GM21447 (cell line): Measurements from ENCODE around the gene CTNNAL1.
"Not testable (repeated sequence)": the region's sequence is repeated elsewhere in the genome, so short reads cannot be mapped to it uniquely, and the experiment has no call there.

Experiments
- ATAC-seq: cut with Tn5 transposase; IDR thresholded peaks from one replicate; pipeline ENCODE4 v1.9.1; 2021; ENCODE audit not compliant: unreplicated experiment

CTNNAL1 gene

GRCh38 chr9:109012876-109013678 lies at the start of gene CTNNAL1:
Gene CTNNAL1 (minus strand): TSS chr9:109013499. CDS start chr9:109013442, 57 bp downstream.
- peak; percentile 61 for ATAC-seq

- ATAC-seq, result no peak
Measured at GRCh38 chr9:109062543-109062942, 49.2 kb upstream of the CTNNAL1 start.

- ATAC-seq, result no peak
Measured at GRCh38 chr9:109060191-109060590, 46.9 kb upstream of the CTNNAL1 start.

GRCh38 chr9:109053121-109053520 lies 39.8 kb upstream of the CTNNAL1 start:
- ATAC-seq, result not testable (repeated sequence)

- no peak for ATAC-seq
Measured at GRCh38 chr9:109052416-109052815, 39.1 kb upstream of the CTNNAL1 start.

GRCh38 chr9:109051733-109052132 lies 38.4 kb upstream of the CTNNAL1 start:
- ATAC-seq, result no peak

GRCh38 chr9:109050444-109050843 lies 37.1 kb upstream of the CTNNAL1 start:
- ATAC-seq, result no peak

- ATAC-seq, result no peak
Measured at GRCh38 chr9:109048822-109049221, 35.5 kb upstream of the CTNNAL1 start.

- ATAC-seq, result no peak
Measured at GRCh38 chr9:109047259-109047658, 34.0 kb upstream of the CTNNAL1 start.

- no peak for ATAC-seq
Measured at GRCh38 chr9:109046346-109046745, 33.0 kb upstream of the CTNNAL1 start.

- ATAC-seq, result no peak
Measured at GRCh38 chr9:109043578-109043977, 30.3 kb upstream of the CTNNAL1 start.

- ATAC-seq, result no peak
Measured at GRCh38 chr9:109040571-109040970, 27.3 kb upstream of the CTNNAL1 start.

GRCh38 chr9:109039539-109039938 lies 26.2 kb upstream of the CTNNAL1 start:
- ATAC-seq, result no peak

GRCh38 chr9:109037946-109038715 lies 24.8 kb upstream of the CTNNAL1 start:
- ATAC-seq, result no peak

- ATAC-seq, result no peak
Measured at GRCh38 chr9:109036744-109037680, 23.7 kb upstream of the CTNNAL1 start.

- ATAC-seq, result no peak
Measured at GRCh38 chr9:109035684-109036423, 22.6 kb upstream of the CTNNAL1 start.

- no peak for ATAC-seq
Measured at GRCh38 chr9:109033941-109034700, 20.8 kb upstream of the CTNNAL1 start.

GRCh38 chr9:109031241-109031640 lies 17.9 kb upstream of the CTNNAL1 start:
- no peak for ATAC-seq

GRCh38 chr9:109030426-109030825 lies 17.1 kb upstream of the CTNNAL1 start:
- ATAC-seq, result no peak

GRCh38 chr9:109028457-109028856 lies 15.2 kb upstream of the CTNNAL1 start:
- ATAC-seq, result no peak
